ENCODE results near the gene GPR101.
"Not testable (repeated sequence)": the region's sequence is repeated elsewhere in the genome, so short reads cannot be mapped to it uniquely, and the experiment has no call there.

Gene GPR101

GRCh38 chrX:137025930-137026329 lies 7.9 kb downstream of the GPR101 start:
- DNase-seq (ENCODE audit: low read depth): no peak

GRCh38 chrX:137000236-137000635 lies 33.6 kb downstream of the GPR101 start:
- not testable (repeated sequence) for DNase-seq (ENCODE audit: low read depth)

- no peak for DNase-seq (ENCODE audit: low read depth)
These were observed 34.8 kb downstream of the GPR101 start for GRCh38 chrX:136999024-136999423.

Data from stimulated activated CD8-positive, alpha-beta memory T cell treated with anti-CD3 and anti-CD28 coated beads, Interleukin-12 subunit alpha, Interleukin-12 subunit beta, amount 100 ng/mL, for 1 hour (primary cell).